ENCODE measurements around the gene LRRK1.

Gene LRRK1

GRCh38 chr15:101025501-101025885, 106.3 kb downstream of the LRRK1 start:
- no peak for DNase-seq

- no peak for DNase-seq
Observed at GRCh38 chr15:101025896-101026631, 106.9 kb downstream of the LRRK1 start.

DNA sequence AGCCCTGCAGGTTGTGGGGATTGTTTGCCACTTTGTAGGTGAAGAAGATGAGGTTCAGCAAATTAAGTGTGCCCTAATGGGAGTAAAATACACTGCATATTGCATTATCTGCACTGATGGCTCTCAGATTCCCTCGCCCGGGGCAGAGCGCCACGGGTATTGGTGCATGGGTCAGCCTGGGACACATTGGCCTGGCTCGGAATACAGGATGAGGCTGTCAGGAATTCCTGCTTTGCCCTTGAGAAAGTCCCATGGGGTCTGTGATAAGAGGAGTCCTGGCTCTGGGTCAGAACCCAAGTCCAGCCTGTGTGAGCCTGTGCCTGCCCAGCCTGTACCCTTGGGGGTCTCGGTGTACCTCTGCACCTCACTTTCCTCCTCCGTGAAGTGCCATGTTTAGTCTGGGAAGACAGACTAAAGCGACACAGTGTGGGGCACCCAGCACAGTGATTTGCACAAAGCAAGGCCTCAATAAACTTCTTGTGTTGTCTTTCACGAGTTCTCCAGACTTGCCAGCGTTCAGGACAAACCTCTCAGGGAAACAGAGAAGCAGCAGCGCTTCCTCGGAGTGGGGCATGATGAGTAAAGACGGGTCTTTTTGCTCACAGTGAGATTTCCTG, 107.6 kb downstream of the LRRK1 start:
- DNase-seq = no peak

DNA sequence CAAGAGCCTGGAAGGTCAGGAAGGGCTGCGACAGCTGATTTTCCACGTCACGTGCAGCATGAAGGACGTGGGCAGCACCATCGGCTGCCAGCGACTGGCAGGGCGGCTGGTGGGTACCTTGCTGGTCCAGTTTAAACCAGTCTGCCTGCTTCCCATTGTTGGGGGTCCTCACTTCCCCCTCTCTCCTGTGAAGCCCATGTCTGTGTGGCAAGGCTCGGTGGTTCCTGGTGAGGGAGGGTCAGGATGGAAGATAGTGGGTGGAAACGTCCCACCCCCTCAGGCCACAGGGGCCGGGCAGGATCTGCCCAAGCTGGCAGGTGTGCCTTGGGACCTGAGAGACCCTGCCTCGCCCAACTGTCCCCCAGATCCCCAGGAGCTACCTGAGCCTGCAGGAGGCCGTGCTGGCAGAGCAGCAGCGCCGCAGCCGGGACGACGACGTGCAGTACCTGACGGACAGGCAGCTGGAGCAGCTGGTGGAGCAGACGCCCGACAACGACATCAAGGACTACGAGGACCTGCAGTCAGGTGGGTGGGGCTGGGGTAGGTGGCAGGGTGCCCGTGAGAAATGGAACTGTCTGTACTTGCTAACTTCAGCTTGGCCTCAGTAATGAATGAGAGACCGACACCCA, 108.2 kb downstream of the LRRK1 start:
- DNase-seq = no peak

DNA sequence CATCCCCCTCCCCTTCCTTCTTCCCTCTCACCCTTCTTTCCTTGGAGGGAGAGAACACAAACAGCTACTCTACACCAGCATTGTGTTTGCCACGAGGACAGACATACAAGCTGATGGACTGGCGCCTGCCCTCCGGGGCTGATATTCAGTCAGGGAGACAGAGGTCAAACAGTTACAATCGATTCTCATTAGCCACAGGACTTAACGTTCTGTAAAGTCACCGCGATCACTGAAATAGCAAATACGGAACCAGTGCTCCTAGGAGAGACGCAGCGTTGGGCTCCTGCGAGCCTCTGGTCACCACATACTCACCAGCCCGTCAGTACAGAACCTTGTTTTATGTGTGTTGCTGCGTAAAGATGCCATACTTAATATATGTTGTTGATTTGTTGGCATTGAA, 108.8 kb downstream of the LRRK1 start:
- DNase-seq = no peak

DNA sequence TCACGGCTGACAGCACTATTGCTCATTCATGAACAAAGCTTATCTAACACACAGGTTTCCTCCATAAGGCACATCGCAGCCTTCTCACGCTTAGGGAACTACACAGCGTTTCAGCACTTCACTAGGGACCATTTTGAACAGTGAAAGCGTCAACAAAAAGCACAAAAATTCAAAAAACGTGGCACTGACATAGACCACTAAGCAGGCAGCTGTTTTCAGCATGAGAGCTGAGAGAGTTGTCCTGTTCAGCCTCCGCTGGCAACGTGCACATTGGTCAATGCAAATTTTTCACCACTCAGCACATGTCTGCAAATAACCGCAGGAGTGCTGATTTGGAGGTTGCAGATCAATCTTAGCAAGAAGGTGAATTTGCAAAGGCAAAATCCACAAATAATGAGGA, 109.2 kb downstream of the LRRK1 start:
- DNase-seq = no peak

GRCh38 chr15:101028772-101029438, 109.7 kb downstream of the LRRK1 start:
- DNase-seq = no peak

DNA sequence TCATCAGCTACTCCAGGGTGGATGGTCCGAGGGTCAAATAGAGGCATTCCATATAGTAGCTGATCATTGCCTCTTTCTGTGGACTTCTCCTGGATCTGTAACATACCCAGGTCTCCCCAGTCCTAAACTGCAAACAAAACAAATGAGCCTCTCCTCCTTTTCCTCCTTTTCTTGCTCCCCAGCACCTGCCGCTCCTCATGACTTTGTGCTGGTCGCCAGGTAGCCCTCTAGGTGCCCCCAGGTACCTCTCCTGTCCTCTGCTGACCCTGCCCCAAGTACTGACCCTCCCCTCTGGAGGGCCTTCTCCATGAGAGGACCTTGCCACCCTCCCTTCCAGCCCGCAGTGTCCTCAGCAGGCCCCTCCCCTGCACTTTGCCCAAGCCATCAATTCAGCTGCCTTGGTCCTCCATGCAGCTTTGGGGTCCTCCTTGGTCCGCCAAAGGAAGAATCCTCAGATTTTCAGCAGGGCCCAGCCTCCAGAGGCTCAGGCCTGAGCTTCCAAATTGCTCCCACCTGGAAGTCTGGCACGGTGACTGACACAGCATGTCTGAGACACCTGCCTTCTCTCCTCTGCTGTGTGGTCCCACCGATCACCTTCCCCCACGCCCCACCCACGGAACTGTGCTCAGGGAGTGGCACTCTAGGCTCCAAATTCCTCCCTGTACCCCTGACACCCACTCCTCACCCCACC, 111.0 kb downstream of the LRRK1 start:
- DNase-seq = no peak

DNA sequence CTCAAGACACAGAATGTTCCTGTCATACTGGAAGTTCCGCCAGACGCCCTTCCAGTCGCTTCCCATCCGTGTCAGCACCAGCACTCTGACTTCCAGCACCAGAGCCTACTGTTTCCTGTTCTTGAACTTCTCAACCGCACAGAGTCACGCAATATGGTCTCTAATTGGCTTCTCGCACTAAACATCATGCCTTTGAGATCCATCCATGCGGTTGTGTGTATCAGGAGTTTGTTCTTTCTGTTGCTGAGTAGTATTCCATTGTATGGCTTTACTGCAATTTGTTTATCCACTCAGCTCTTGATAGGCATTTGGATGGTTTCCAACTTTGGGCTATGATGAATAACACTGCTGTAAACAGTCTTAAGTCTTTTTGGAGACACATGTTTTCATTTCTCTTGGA, 112.1 kb downstream of the LRRK1 start:
- no peak for DNase-seq

- no peak for DNase-seq
Observed at GRCh38 chr15:101033801-101034200, 114.6 kb downstream of the LRRK1 start.

DNA sequence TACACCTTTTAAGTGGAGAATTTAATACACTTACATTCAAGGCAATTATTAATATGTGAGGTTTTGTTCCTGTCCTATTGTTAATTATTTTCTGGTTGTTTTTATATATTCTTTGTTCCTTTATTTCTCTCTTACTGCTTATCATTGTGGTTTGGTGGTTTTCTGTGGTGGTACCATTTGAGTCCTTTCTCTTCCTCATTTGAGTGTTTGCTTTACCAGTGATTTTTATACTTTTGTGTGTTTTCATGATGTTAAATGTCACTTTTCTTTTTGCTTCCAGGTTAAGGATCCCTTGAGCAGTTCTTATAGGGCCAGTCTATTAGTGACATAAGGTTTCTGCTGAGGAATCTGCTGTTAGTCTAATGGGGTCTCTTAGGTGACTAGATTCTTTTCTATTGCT, 116.5 kb downstream of the LRRK1 start:
- no peak for DNase-seq

DNA sequence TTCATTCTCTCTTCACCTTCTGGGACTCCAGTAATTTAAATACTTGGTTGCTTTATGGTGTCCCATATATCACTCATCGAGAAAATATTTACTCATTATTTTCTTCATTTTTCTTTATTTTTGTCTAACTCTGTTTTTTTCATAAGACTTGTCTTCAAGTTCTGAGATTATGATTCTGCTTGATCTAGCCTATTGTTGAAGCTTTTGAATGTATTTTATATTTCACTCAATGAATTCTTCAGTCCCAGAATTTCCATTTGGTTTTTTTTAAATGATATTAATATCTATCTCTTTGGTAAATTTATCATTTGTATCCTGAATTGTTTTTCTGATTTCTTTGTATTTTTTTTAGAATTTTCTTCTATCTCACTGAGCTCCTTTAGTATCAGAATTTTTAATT, 117.0 kb downstream of the LRRK1 start:
- no peak for DNase-seq

GRCh38 chr15:101037090-101037830, 118.1 kb downstream of the LRRK1 start:
- DNase-seq = no peak

DNA sequence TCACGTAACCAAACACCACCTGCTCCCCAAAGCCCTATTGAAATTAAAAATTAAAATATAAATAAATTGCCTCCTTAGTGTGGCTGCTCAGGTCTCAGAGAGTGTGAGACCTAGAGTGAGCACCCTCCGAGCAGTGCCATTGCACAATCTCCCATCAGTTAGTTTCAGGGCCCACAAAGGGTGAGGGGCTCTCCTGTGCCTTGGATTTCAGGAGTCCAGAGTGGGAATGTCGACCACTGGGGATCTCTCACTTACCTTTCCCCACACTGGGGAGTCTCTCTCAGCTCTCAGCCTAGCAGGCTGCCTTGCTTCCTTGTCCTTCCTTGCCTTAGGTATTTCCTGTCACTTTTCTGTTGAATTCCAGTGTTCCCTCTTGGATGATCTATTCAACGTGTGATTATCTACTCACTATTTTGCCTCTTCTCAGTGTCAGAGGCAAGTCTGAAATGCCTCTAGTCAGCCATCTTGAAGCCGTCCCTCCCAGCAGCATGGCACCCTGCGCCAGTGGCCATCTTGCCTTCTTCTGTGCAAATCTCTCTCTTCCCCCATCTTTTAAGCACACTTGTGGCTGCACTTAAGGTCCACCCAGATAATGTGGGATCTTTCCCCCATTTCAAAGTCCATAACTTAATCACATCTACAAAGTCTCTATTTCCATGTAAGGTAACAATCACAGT, 119.3 kb downstream of the LRRK1 start:
- no peak for DNase-seq

GRCh38 chr15:101039461-101039860, 120.3 kb downstream of the LRRK1 start:
- no peak for DNase-seq

DNA sequence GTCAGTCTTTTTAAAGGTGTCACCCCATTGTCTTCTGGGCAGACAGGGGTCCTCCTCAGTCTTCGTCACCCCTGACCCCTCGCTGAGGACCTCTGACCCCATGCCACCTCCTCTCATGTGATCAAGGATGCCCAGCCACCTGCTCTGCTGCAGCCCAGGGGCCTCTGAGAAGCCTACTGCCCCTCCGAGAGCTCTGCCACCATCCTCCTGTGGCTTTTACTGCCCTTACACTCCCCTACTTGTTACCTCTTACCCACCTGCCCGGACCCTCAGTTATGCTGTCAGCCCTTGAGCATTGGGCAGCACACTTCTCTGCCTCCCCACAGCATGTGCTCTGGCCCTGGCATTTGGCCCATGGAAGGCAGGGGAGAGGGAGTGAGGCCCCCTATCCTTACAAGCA, 123.2 kb downstream of the LRRK1 start:
- DNase-seq = no peak

GRCh38 chr15:101043011-101043410, 123.9 kb downstream of the LRRK1 start:
- no peak for DNase-seq

DNA sequence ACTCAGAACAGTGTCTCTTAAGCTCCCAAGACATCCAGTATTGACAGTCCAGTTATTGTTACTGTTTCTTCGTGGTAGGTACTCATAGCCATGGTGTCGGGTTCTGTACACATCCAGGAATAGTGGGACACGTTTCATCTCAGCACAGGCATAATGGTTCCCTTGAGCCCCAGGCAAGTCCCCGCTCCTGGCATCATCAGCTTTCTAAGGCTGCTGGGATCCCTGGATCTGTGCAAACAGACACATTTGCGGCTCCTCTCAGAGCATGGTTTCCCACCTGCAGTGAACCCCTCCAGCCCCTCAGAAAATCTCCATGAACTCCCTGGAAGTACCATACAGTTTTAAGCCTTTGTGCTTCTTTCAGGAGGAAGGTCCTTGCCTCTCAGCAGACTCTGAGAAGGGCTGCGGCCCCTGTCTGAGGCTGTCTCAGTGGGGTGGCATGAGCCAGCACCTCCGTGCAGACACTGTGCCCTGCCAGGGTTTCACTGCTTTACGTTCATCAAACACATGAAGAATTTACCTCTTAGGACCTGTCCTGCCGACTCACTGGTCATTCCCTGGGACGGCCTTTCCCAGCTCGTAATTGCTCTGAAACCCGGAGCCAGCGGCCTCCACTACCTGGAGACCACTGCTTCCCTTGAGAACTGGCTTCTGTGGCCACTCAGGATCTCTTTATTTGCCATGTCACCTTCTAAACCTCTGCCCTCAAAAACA, 124.9 kb downstream of the LRRK1 start:
- no peak for DNase-seq

DNA sequence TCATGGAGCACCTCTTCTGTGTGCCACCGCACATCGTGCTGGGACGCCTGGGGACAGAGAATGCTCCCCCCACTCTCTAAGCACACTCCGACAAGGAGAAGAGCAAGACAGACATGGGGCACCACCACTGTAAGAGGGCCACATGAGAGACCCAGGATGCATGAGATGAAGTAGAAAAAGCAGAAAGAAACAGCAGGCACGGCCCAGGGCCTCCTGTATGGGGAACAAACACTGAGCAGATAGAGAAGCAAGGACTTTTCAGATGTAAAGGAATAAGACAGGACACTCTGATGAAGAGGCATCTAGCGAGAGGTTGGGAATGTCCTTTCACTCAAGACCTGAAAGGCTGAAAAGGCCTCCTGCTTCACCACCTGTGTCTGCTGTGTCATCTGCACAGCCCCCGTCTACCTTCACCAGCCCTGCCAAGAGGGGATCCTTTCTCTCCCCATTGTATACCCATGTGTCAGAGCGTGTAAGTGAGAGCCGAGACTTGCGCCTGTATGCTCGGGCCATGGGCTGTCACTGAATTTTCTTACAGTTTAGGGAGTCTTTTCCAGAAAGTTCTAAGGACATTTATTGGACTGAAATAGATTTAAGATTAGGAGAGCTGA, 125.6 kb downstream of the LRRK1 start:
- DNase-seq = no peak

GRCh38 chr15:101045236-101045646, 126.1 kb downstream of the LRRK1 start:
- DNase-seq = no peak

All from activated CD4-positive, alpha-beta T cell treated with anti-CD3 and anti-CD28 coated beads, Interleukin-2, amount 50 U/mL, for 16 hours (primary cell).